ENCODE measurements around the gene CCDC57.

CCDC57 gene

DNA sequence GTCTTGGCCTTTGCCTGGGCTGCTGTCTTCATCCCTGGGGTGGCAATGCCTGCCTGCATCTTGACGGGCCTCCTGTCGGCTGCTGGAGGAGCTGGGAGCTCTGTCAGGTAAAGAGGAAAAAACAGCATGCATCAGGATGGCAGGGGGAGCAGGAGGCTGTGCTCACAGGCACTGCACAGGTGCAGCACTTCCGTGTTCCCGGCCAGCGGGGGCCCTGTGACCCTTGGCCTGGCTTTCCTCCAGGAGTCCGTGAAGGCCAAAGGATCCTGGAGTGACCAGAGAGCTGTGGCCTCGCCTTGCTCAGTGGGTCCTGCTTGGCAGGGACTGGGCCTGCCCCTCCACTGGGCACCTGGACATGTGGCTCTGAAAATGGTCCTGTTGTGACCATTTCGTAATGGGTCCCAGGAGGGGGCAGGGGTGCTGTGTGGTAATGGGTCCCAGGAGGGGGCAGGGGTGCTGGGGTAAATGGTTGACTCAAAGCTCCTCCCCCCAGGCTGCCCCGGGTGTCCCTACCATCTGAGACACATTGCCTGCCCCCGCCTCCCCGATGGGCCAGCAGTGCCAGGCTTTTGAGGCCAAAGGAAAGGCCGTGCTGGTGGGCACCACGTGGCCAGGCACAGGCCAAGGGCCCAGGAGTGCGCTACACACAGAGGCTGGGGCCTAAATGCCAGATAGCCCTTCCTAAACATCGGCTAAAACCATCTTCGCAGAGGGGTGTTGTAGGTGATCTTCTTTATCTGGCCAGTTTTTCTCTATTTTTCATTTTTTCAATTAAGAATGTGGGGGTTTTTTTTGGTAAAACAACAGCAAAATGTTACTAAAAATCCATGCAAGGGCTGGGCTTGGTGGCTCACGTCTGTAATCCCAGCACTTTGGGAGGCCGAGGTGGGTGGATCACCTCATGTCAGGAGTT lies 110.6 kb downstream of the CCDC57 start:
- no peak for DNase-seq (ENCODE audit: low read depth)
- no peak for TF ChIP-seq CTCF (conservative IDR thresholded peaks at IDR 0.05; ENCODE audit: low read depth, low read length)
- no peak overlapping the region for H3K4me3 ChIP-seq (ENCODE audit: low read depth, low read length)

DNA sequence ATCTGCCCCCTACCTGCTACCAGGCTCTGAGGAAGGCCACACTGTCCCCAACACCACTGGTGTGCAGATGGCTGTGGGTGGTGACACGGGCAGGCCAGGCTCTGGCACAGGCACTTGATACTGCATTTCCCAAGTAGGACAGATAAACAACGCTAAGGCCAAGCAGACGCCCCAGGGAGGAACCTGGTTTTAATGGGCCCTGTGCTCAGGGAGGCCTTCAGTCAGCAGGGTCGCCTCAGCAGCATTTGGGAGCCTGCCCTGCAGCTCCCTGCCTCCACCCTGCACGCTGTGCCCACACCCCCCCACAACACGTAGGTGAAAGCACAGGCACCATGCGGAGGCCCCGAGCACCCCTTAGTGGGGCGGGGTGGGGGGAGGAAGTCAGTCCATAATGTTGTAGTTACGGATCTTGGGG lies 111.3 kb downstream of the CCDC57 start:
- no peak overlapping the region for H3K4me3 ChIP-seq (ENCODE audit: low read depth, low read length)
- no peak for DNase-seq (ENCODE audit: low read depth)
- TF ChIP-seq CTCF (conservative IDR thresholded peaks at IDR 0.05; ENCODE audit: low read depth, low read length): no peak

DNA sequence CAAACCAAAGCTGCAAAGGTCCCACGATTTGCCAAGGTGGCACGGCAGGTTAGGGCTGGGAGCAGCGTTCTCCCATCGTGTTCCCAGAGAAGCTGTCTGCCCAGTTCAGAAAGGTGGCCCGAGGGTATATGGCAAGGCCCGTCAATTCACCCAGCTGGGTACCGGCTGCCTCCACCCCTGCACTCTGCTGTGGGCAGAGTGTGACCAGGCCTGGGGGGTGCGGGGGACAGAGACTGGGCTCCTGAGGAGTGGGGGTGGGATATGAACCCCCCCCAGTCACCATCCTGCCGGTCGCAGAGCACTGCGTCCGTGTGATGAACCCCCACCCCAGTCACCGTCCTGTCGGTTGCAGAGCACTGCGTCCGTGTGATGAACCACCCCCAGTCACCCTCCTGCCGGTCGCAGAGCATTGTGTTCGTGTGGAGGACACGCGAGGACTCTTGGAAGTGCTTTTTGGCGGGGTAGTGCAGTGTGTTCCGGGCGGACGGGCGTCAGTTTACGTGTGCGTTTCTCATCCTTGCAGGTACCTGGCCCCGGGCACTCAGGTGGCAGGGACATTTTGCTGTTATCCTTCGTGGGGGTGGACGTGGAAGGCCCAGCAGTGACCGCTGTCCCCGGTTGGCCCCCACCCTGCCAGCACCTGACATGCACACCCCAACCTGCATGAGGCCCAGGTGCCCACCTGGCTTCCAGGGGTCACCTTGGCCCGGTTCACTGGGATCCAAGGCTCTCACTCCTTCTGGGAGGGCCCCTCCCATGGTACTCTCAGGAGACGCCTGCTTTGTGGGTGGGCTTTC lies 111.9 kb downstream of the CCDC57 start:
- no peak for TF ChIP-seq CTCF (conservative IDR thresholded peaks at IDR 0.05; ENCODE audit: low read depth, low read length)
- no peak for DNase-seq (ENCODE audit: low read depth)
- H3K4me3 ChIP-seq (ENCODE audit: low read depth, low read length): no peak overlapping the region

DNA sequence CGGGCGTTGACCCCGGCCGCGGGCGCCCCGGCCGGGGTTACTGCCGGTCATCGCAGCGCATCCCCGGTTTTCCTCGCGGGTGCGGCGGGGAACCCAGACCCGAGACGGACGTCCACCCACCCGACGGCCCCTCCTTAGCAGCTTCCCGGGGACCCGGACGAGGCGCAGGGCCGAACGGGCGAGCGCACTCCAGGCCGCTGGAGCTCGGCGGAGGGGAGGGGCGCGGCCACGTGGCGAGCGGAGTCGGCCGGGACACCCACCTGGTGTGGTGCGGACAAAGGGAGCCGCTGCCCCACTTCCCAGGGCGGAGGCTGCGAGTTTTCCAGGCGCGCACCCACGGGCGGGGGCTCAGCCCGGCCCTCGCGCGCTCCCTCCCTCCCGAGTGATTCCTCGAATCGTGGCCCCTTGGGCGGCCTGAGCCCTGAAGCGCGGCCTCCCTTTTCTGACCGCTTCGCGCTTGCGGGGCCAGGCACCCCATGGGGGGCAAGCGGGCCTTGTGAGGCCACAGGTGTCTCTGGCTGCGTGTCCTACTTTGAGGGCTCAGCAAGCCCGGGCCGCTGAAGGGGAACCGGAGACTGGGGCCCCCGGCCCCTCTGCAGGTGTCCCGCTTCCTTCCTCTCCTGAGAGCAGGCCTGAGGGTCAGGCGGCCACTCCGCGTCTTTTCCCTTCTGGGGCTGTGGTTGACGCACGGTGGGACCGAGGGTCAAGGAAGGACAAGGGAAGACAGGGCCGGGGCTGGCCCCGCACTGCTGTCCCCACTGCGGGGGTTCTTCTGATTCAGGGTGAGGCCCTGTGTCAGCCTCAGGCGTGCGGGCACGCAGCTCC lies 113.5 kb downstream of the CCDC57 start:
- H3K4me3 ChIP-seq (ENCODE audit: low read depth, low read length): peak overlapping the region; percentile 60
- no peak for DNase-seq (ENCODE audit: low read depth)
- no peak for TF ChIP-seq CTCF (conservative IDR thresholded peaks at IDR 0.05; ENCODE audit: low read depth, low read length)

DNA sequence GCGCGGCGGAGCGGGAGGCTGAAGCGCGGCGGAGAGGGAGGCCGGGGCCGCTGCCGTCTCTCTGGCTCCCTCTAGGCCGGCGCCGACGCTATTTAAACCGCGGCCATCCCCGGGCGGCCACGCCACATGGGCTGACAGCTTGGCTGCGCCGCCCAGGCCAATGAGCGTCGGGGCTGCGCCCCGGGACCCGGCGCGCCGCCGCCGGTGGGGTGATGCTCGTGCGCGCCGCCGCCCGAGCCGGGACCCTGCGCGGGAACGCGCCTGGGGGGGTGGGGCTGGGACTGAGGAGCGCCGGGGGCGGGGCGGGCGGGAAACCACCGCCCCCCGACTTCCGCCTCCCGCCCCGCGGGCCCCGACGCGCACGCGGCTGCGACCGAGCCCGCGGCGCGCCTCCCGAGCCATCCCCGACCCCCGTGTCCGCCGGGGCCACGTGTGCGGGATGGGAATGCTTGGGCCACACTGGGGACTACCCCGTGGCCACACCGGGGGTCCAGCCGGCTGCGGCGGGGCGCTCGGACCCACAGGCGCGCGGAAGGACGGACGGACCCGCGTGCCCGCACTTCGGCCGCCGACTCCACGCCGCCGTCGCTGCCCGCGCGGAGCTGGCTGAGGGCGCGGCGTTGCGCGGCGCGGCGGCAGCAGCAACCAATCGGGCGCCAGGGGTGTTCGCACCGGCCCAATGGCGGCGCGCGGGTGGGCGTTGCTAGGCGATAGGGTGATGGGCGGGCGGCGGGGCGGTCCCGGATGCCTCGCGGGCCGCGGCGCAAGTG lies 114.3 kb downstream of the CCDC57 start, which contains the start of gene FASN:
FASN (minus strand) TSS at position 68 of the 770 bp plus-strand sequence. CDS start 1,791 bp downstream, outside the sequence.
- TF ChIP-seq CTCF (conservative IDR thresholded peaks at IDR 0.05; ENCODE audit: low read depth, low read length): peak; percentile 54
- peak within 1 kb of the TSS; percentile 73 for H3K4me3 ChIP-seq (ENCODE audit: low read depth, low read length)
- peak; percentile 97 for DNase-seq (ENCODE audit: low read depth)

- TF ChIP-seq CTCF (conservative IDR thresholded peaks at IDR 0.05; ENCODE audit: low read depth, low read length): no peak
- H3K4me3 ChIP-seq (ENCODE audit: low read depth, low read length): peak overlapping the region; percentile 73
- DNase-seq (ENCODE audit: low read depth): no peak
Observed at GRCh38 chr17:82097919-82098168, 114.8 kb downstream of the CCDC57 start.

Measured in choroid plexus epithelial cell (primary cell).